HG03064 (cell line): ENCODE measurements around the gene FHAD1.
"Not testable (repeated sequence)": the region's sequence is repeated elsewhere in the genome, so short reads cannot be mapped to it uniquely, and the experiment has no call there.

ENCODE experiments used
- ATAC-seq: cut with Tn5 transposase; IDR thresholded peaks from one replicate; pipeline ENCODE4 v1.9.1; 2021; ENCODE audit warnings: low read depth; ENCODE audit not compliant: unreplicated experiment

FHAD1 gene

DNA sequence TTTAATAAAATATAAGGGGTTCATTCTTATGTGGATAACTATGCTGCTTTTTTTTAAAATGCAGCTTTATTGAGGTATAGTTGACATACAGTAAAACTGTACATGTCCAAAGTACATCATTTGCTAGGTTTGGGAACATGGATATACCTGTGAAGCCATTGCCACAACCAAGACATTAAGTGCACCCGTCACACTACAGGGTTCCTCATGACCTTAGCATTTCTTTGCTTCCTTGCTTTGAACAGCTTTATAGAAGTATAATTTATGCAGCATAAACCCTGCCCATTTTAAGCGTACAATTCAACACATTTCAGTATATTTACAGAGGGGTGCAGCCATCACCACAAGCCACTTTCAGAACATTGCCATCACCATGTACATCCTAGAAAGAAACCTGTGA is 26.3 kb downstream of the FHAD1 start:
- ATAC-seq: no peak

GRCh38 chr1:15275921-15276683 is 29.1 kb downstream of the FHAD1 start:
- ATAC-seq: no peak

GRCh38 chr1:15276691-15277446 is 29.8 kb downstream of the FHAD1 start:
- ATAC-seq: no peak

DNA sequence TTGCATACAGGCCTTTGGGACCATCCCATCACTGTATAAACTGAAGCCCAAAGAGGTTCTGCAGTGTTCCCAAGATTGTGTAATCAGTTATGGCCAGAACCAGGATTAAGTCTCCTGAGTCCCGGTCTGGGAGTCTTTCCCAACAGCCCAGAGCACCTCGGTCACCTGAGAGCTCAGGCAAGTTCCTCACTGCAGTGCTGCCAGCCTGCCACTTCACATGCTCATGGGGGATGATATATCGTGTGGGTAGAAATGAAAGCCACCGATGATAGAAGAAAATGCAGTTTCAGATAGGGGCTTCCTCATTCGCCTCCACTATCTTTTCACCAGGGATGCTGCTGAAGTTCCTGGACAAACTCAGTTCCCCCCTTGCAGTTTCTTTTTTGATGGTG is 30.4 kb downstream of the FHAD1 start:
- ATAC-seq: no peak

- ATAC-seq: no peak
Measured at GRCh38 chr1:15277933-15278332, 30.9 kb downstream of the FHAD1 start.

- no peak for ATAC-seq
Measured at GRCh38 chr1:15279576-15280230, 32.7 kb downstream of the FHAD1 start.

DNA sequence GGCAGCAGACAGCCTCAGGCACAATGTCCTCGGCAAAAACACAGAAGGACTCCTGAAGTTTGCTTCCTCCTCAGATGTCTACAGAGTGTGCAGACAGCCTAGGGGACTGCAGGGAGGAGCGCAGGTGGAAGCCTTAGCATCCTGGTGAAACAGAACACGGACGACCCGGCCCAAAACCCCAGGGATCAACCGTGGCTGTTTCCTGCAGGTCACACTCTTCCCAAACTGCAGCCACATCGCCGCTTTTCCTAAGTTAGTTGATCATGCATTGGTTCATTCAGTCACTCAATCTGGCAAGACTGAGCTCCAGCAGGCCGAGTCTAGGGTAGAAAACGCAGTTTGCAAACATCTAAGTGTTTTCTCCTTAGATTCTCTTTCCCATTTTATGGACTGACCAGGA is 33.4 kb downstream of the FHAD1 start:
- ATAC-seq: no peak

DNA sequence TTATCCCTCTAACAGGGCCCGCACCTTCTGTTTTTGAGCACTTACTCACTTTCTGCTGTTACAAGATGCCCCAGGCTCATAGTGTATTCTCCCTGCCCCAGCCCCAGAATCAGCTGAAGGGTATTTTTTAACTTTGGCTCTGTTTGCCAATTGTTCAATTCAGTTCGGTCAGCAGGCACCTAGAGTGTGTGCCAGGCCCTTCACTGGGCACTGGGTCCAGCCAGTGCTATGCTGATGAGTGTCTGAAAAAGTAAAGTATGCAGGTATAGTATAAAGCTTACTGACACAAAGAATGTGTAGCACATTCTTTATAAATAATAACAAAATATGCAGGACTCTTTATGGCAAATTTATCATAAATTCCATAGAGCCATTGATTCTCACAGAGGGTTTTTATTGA is 35.0 kb downstream of the FHAD1 start:
- no peak for ATAC-seq

- no peak for ATAC-seq
Measured at GRCh38 chr1:15282810-15283474, 35.9 kb downstream of the FHAD1 start.

DNA sequence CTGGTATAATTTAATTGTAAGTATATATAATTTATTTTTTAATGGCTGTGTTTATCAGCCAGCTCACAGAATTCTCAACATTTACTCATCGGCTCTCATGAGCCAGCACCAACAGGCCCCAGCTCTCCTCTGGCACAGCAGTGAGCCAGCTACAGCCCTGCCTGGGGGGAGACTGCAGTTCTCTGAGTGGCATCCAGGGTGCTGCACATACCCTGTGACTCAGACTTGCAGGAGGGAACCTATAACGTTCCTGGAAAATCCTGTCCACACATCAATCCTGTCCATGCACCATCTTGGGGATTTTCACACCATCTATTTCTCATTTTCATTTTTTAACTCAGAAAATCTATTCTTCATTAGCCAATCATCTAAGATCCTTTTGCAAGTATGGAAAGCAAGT is 36.5 kb downstream of the FHAD1 start:
- no peak for ATAC-seq

DNA sequence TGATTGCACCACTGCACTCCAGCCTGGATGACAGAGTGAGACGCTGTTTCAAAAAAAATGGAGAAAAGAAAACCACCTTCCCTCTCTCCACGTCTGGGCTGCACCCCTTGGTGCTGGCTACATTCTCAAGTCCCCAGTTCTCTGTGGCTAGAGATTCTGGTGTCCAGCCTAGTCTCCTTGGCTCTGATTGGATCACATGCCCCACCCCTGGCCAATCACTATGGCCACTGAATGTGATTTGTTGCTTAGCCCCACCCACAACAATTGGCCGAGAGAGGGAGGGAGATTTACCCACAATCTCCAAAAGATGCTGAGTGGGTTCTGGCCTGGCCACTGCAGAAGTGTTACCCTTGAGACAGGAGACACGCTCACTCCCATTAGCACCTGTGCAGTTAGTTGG is 39.4 kb downstream of the FHAD1 start:
- ATAC-seq: no peak

GRCh38 chr1:15287035-15287979 is 40.3 kb downstream of the FHAD1 start:
- ATAC-seq: no peak

- no peak for ATAC-seq
Measured at GRCh38 chr1:15288173-15288926, 41.3 kb downstream of the FHAD1 start.

GRCh38 chr1:15289251-15289651 is 42.2 kb downstream of the FHAD1 start:
- ATAC-seq: no peak

DNA sequence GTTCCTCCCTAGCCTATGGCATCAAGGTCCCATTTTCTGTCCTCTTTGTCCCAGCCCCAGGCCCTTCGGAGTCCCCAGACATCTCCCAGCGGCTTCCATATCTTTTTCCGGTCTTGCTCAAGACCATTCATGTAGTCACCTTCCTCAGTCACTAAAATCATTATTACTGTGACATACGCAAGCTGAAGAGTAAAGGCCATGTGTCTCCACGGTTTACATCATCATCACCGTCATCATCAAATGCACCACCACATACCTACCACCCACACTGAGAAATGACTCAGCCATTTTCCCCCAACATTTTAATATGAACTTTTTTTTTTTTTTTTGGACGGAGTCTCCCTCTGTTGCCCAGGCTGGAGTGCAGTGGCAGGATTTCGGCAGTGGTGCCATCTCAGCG is 43.4 kb downstream of the FHAD1 start:
- ATAC-seq: no peak

- no peak for ATAC-seq
Measured at GRCh38 chr1:15295696-15296095, 48.7 kb downstream of the FHAD1 start.

- ATAC-seq: no peak
Measured at GRCh38 chr1:15296585-15297321, 49.7 kb downstream of the FHAD1 start.

GRCh38 chr1:15297975-15298374 is 51.0 kb downstream of the FHAD1 start:
- ATAC-seq: not testable (repeated sequence)

DNA sequence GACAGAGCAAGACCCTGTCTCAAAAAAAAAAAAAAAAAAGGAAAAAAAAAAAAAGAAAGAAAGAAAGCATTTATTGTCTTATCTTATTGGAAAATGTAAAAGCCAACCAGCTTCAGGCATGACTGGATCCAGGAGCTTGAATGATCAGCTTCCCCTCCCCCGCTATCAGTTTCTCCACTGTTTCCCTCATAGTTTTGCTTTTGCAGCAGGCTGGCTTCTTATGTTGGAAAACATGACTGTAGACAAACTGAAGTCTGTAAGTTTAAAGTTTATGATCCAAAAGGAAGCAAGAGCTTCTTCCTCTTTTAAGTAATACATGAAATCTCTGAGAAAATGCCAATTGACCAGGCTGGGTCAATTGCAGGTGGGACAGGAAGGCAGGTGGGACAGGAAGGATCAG is 52.2 kb downstream of the FHAD1 start:
- no peak for ATAC-seq
